ENCODE measurements around the gene IGSF3.

GRCh38 chr1:116668277-116668676 lies 744 bp upstream of the IGSF3 start:
- TF ChIP-seq EZH2 (IDR thresholded peaks at IDR 0.05; ENCODE audit: borderline replicate concordance) (no peak), CTCF (IDR thresholded peaks at IDR 0.05; ENCODE audit: poor library complexity) (no peak), EZH2phosphoT487 (IDR thresholded peaks at IDR 0.05; ENCODE audit: low read depth, severe bottlenecking, unreplicated experiment) (no peak)
